Breast epithelium (tissue), 3 donors: ENCODE data around the gene HIP1.

Source experiments
- POLR2A ChIP-seq: fragments of 450-650 bp; IDR thresholded peaks from one replicate; pipeline ENCODE4 v1.6.1; 2016; ENCODE audit warnings: antibody characterized with exemption, mild to moderate bottlenecking, moderate library complexity
- POLR2AphosphoS5 ChIP-seq, 3 donors: sonication (generic); formaldehyde crosslinking; IDR thresholded peaks; one replicate each; pipeline ENCODE4 v1.6.1; 2017; ENCODE audit warnings: antibody characterized with exemption in 3 of 3
- TF ChIP-seq, protein P1 (sequence below), 3 donors: fragments of 450-650 bp; IDR thresholded peaks; one replicate each; pipeline ENCODE4 v1.5.1; 2016 to 2017; ENCODE audit warnings: antibody characterized with exemption in 3 of 3, mild to moderate bottlenecking in 3 of 3, moderate library complexity in 3 of 3

DNA sequence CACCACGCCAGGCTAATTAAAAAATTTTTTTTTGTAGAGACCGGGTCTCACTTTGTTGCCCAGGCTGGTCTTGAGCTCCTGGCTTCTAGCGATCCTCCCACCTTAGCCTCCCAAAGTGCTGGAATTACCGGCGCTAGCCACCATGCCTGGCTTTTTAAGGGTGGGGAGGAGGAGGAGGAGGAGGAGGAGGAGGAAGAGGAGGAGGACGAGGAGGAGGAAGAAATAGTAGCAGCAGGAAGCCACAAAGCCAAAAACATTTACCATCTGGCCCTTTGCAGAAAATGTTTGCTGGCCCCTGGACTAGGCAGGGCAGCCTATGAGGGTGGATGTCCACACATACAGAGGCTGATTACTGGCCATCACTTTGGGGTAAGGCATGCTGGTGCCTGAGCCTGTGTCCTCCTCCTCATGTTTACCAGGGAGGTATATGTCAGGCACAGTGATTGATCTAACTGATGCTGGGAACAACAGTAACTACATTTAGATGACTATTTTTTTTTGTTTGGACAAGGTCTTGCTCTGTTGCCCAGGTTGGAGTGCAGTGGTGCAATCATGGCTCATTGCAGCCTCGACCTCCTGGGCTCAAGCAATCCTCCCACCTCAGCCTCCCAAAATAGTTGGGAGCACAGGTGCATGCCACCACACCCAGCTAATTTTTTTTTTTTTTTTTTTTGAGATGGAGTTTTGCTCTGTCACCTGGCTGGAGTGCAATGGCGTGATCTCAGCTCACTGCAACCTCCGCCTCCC lies 122.1 kb downstream of the HIP1 start:
- TF ChIP-seq, protein P1, sequence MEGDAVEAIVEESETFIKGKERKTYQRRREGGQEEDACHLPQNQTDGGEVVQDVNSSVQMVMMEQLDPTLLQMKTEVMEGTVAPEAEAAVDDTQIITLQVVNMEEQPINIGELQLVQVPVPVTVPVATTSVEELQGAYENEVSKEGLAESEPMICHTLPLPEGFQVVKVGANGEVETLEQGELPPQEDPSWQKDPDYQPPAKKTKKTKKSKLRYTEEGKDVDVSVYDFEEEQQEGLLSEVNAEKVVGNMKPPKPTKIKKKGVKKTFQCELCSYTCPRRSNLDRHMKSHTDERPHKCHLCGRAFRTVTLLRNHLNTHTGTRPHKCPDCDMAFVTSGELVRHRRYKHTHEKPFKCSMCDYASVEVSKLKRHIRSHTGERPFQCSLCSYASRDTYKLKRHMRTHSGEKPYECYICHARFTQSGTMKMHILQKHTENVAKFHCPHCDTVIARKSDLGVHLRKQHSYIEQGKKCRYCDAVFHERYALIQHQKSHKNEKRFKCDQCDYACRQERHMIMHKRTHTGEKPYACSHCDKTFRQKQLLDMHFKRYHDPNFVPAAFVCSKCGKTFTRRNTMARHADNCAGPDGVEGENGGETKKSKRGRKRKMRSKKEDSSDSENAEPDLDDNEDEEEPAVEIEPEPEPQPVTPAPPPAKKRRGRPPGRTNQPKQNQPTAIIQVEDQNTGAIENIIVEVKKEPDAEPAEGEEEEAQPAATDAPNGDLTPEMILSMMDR (IDR thresholded peaks at IDR 0.05), result no peak
- no peak for TF ChIP-seq POLR2AphosphoS5 (IDR thresholded peaks at IDR 0.05)
- no peak for TF ChIP-seq POLR2A
